ENCODE data around the gene VDAC2.
A peak's percentile ranks its signal among the peaks of the same experiment; 100 is the strongest.
"Not testable (repeated sequence)": the region's sequence is repeated elsewhere in the genome, so short reads cannot be mapped to it uniquely, and the experiment has no call there.

VDAC2 gene

GRCh38 chr10:75186310-75186709 is 24.3 kb upstream of the VDAC2 start:
- Histone ChIP-seq H3K4me1 (ENCODE audit: control insufficient read depth, low read depth, low read length) (peaks cover 4% of the 10 kb centered on the region), H3K9ac (ENCODE audit: low read length) (no peak overlapping the region), H3K27me3 (ENCODE audit: control insufficient read depth, insufficient read depth, low read length) (no peaks in the 10 kb centered on the region), H3K4me3 (ENCODE audit: low read length) (no peak overlapping the region), H3K9me3 (ENCODE audit: control insufficient read depth, low read depth, low read length) (no peaks in the 10 kb centered on the region), H3K27ac (ENCODE audit: low read length) (no peak overlapping the region), H3K36me3 (ENCODE audit: control insufficient read depth, low read depth, low read length) (peaks cover 3% of the 10 kb centered on the region)

- Histone ChIP-seq H3K4me1 (ENCODE audit: control insufficient read depth, low read depth, low read length) (peaks cover 4% of the 10 kb centered on the region), H3K27ac (ENCODE audit: low read length) (peak overlapping the region; percentile 35), H3K4me3 (ENCODE audit: low read length) (no peak overlapping the region)
Observed at GRCh38 chr10:75187961-75188426, 22.6 kb upstream of the VDAC2 start.

DNA sequence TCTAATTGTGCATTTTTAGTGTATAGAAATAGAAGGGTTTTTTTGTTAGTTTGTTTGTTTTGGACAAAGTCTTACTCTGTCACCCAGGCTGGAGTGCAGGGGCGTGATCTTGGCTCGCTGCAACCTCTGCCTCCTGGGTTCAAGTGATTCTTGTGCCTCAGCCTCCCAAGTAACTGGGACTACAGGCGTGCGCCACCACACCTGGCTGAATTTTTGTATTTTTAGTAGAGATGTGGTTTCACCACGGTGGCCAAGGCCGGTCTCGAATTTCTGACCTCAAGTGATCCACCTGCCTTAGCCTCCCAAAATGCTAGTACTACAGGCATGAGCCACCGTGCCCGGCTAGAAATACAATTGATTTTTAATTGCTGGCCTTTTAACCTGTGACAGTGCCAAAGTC is 22.1 kb upstream of the VDAC2 start:
- H3K4me3 ChIP-seq (ENCODE audit: low read length); H3K9me3 ChIP-seq (ENCODE audit: control insufficient read depth, low read depth, low read length); H3K36me3 ChIP-seq (ENCODE audit: control insufficient read depth, low read depth, low read length); H3K9ac ChIP-seq (ENCODE audit: low read length); H3K4me1 ChIP-seq (ENCODE audit: control insufficient read depth, low read depth, low read length); H3K27me3 ChIP-seq (ENCODE audit: control insufficient read depth, insufficient read depth, low read length): not testable (repeated sequence)
- peak overlapping the region; percentile 35 for H3K27ac ChIP-seq (ENCODE audit: low read length)

More at GRCh38 chr10:75187961-75188426, 22.6 kb upstream of the VDAC2 start:
- no peak overlapping the region for H3K9ac ChIP-seq (ENCODE audit: low read length)
- no peaks in the 10 kb centered on the region for H3K9me3 ChIP-seq (ENCODE audit: control insufficient read depth, low read depth, low read length)
- H3K27me3 ChIP-seq (ENCODE audit: control insufficient read depth, insufficient read depth, low read length): no peaks in the 10 kb centered on the region
- H3K36me3 ChIP-seq (ENCODE audit: control insufficient read depth, low read depth, low read length): no peaks in the 10 kb centered on the region

DNA sequence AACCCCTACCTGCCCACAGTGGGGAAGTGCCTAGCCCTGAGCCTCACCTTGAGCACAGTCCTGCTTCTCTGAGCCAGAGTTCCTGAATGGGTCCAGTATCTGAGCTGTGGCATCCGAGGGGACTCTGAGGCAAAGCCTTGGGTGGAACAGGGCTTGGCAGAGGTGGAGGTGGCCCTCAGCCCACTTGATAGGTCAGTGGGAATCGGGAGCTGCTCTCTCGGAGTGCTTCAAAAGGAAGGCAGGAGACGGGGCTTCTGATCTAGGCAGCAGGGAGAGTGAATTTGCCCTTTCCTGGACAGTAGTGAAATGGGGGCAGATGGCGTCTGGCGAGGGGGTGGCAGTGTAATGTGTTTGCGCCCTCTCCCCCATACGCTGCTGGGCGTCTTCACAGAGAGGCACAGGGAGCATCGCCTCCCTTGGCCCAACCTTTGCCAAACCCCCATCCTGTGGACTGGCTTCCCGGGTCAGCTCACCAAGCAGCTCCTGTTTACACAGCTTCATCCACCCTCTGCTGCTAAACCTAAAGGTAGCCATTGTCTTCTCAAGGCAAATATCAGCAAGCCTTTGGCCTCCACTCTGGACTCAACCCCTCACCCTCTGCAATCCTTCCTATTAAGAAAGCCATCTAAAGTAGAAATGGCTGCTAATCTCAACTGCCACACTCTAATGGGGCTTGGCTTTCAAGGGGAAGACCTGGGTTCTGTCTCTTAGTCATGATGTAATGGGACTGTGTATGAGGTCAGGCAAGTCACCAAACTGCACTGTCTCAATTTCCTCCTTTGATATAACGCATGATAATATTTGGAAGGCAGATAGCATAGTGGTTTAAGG is 21.1 kb upstream of the VDAC2 start:
- Histone ChIP-seq H3K4me1 (ENCODE audit: control insufficient read depth, low read depth, low read length) (peaks cover 4% of the 10 kb centered on the region), H3K9me3 (ENCODE audit: control insufficient read depth, low read depth, low read length) (no peaks in the 10 kb centered on the region), H3K4me3 (ENCODE audit: low read length) (no peak overlapping the region), H3K9ac (ENCODE audit: low read length) (no peak overlapping the region), H3K27me3 (ENCODE audit: control insufficient read depth, insufficient read depth, low read length) (no peaks in the 10 kb centered on the region), H3K36me3 (ENCODE audit: control insufficient read depth, low read depth, low read length) (no peaks in the 10 kb centered on the region), H3K27ac (ENCODE audit: low read length) (no peak overlapping the region)

DNA sequence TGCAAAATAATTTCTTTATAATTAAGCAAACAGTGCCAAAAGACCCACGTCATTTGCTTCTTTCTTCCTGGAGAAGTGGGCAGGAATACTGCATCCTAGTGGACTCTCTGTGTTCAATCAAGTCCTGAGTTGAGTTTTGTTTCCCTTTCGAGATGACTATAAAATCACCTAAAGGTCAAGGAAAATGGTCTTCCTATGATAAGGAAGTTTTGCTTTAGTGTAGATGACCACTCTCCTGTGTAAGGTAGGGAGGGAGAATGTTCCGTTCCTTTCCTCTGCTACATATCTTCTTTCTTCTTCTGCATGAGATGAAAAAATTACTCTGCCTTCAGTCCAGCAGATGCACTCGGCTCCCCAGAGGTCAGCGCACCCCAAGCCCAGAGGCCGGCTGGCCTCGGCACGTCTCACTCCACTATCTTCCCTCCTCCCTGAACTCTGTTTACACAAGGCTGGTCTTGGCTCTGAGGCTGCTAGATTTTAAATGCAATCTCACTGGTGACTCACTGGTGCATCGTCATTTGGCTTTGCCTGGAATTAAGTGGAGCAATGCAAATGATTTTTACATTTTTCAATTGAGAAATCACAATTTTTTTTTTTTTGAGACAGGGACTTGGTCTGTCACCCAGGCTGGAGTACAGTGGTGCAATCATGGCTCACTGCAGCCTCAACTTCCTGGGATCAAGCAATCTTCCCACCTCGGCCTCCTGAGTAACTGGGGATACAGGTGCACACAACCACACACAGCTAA is 18.6 kb upstream of the VDAC2 start:
- no peaks in the 10 kb centered on the region for H3K27me3 ChIP-seq (ENCODE audit: control insufficient read depth, insufficient read depth, low read length)
- H3K9me3 ChIP-seq (ENCODE audit: control insufficient read depth, low read depth, low read length): no peaks in the 10 kb centered on the region
- H3K36me3 ChIP-seq (ENCODE audit: control insufficient read depth, low read depth, low read length): no peaks in the 10 kb centered on the region
- no peak overlapping the region for H3K4me3 ChIP-seq (ENCODE audit: low read length)
- no peak overlapping the region for H3K9ac ChIP-seq (ENCODE audit: low read length)
- no peak overlapping the region for H3K27ac ChIP-seq (ENCODE audit: low read length)
- peaks cover 4% of the 10 kb centered on the region for H3K4me1 ChIP-seq (ENCODE audit: control insufficient read depth, low read depth, low read length)

- not testable (repeated sequence) for H3K9ac ChIP-seq (ENCODE audit: low read length); H3K4me3 ChIP-seq (ENCODE audit: low read length); H3K9me3 ChIP-seq (ENCODE audit: control insufficient read depth, low read depth, low read length); H3K4me1 ChIP-seq (ENCODE audit: control insufficient read depth, low read depth, low read length); H3K27me3 ChIP-seq (ENCODE audit: control insufficient read depth, insufficient read depth, low read length); H3K36me3 ChIP-seq (ENCODE audit: control insufficient read depth, low read depth, low read length); H3K27ac ChIP-seq (ENCODE audit: low read length)
Observed at GRCh38 chr10:75194625-75195024, 16.0 kb upstream of the VDAC2 start.

GRCh38 chr10:75195035-75195763 is 15.4 kb upstream of the VDAC2 start:
- no peaks in the 10 kb centered on the region for H3K27me3 ChIP-seq (ENCODE audit: control insufficient read depth, insufficient read depth, low read length)
- no peak overlapping the region for H3K27ac ChIP-seq (ENCODE audit: low read length)
- no peaks in the 10 kb centered on the region for H3K9me3 ChIP-seq (ENCODE audit: control insufficient read depth, low read depth, low read length)
- H3K9ac ChIP-seq (ENCODE audit: low read length): no peak overlapping the region
- H3K4me3 ChIP-seq (ENCODE audit: low read length): no peak overlapping the region
- no peaks in the 10 kb centered on the region for H3K36me3 ChIP-seq (ENCODE audit: control insufficient read depth, low read depth, low read length)
- no peaks in the 10 kb centered on the region for H3K4me1 ChIP-seq (ENCODE audit: control insufficient read depth, low read depth, low read length)

DNA sequence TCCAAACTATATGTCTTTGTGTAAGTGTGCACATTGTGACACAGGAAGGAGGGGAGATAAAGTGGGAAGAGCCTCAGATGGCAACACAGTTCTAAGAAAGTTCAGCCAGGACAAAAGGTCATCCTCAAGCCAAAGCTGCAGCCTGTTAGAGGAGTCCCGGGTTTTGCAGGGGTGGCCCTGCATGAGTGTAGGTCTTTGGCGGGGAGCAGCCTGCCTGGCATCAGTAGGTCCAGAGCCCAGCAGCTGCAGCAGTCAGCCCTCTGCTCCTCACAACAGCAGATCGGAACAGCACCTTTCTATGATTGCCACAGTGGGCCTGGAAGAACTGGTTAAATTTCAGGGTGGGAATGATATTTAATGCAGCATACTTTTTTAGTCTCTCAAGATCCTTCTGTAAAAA is 13.5 kb upstream of the VDAC2 start:
- Histone ChIP-seq H3K9me3 (ENCODE audit: control insufficient read depth, low read depth, low read length) (no peaks in the 10 kb centered on the region), H3K27me3 (ENCODE audit: control insufficient read depth, insufficient read depth, low read length) (no peaks in the 10 kb centered on the region), H3K36me3 (ENCODE audit: control insufficient read depth, low read depth, low read length) (no peaks in the 10 kb centered on the region), H3K4me1 (ENCODE audit: control insufficient read depth, low read depth, low read length) (no peaks in the 10 kb centered on the region), H3K27ac (ENCODE audit: low read length) (no peak overlapping the region), H3K9ac (ENCODE audit: low read length) (no peak overlapping the region), H3K4me3 (ENCODE audit: low read length) (no peak overlapping the region)

DNA sequence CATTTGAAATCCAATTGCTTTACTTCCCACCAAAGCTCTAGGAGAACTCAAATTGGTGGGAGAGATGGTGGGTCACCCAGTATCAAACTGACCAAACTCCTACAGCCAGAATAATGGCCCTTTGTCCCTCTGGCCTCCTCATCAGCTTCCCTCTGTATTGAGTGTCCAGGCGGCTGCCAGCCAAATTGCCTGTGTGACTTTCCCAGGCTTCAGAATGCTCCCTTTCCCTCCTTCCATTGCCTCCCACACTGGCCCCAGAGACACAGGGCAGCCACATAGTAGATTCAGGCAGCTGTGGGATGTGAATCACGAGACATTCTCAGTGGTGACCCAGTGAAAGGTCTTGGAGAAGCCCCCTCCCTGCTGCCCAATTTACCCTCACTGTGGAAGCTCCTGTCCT is 12.7 kb upstream of the VDAC2 start:
- H3K9me3 ChIP-seq (ENCODE audit: control insufficient read depth, low read depth, low read length): no peaks in the 10 kb centered on the region
- no peak overlapping the region for H3K4me3 ChIP-seq (ENCODE audit: low read length)
- H3K27ac ChIP-seq (ENCODE audit: low read length): no peak overlapping the region
- no peaks in the 10 kb centered on the region for H3K36me3 ChIP-seq (ENCODE audit: control insufficient read depth, low read depth, low read length)
- H3K27me3 ChIP-seq (ENCODE audit: control insufficient read depth, insufficient read depth, low read length): no peaks in the 10 kb centered on the region
- no peaks in the 10 kb centered on the region for H3K4me1 ChIP-seq (ENCODE audit: control insufficient read depth, low read depth, low read length)
- H3K9ac ChIP-seq (ENCODE audit: low read length): no peak overlapping the region

DNA sequence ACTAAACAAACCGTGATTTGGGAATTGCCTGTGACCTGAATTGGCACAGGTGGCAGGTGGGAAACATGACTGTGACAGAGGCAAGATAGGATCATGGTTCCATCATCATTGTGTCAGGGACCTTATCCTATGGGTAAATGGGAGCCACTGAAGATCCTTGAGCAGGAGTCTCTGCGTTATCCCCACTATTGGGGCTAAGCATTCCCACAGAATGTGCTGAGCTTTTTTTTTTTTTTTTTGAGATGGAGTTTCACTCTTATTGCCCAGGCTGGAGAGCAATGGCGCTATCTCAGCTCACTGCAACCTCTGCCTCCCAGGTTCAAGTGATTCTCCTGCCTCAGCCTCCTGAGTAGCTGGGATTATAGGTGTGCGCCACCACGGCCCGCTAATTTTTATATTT is 10.6 kb upstream of the VDAC2 start:
- H3K36me3 ChIP-seq (ENCODE audit: control insufficient read depth, low read depth, low read length); H3K9ac ChIP-seq (ENCODE audit: low read length); H3K4me1 ChIP-seq (ENCODE audit: control insufficient read depth, low read depth, low read length); H3K27me3 ChIP-seq (ENCODE audit: control insufficient read depth, insufficient read depth, low read length); H3K4me3 ChIP-seq (ENCODE audit: low read length); H3K9me3 ChIP-seq (ENCODE audit: control insufficient read depth, low read depth, low read length); H3K27ac ChIP-seq (ENCODE audit: low read length): not testable (repeated sequence)

- Histone ChIP-seq H3K9ac (ENCODE audit: low read length) (no peak overlapping the region), H3K4me3 (ENCODE audit: low read length) (no peak overlapping the region), H3K27ac (ENCODE audit: low read length) (no peak overlapping the region), H3K9me3 (ENCODE audit: control insufficient read depth, low read depth, low read length) (no peaks in the 10 kb centered on the region), H3K27me3 (ENCODE audit: control insufficient read depth, insufficient read depth, low read length) (no peaks in the 10 kb centered on the region), H3K36me3 (ENCODE audit: control insufficient read depth, low read depth, low read length) (no peaks in the 10 kb centered on the region), H3K4me1 (ENCODE audit: control insufficient read depth, low read depth, low read length) (no peaks in the 10 kb centered on the region)
Observed at GRCh38 chr10:75201793-75202307, 8.7 kb upstream of the VDAC2 start.
